GM12878 (cell line): ENCODE results near the gene RHOC.

Source experiments
- CREM ChIP-seq: IDR thresholded peaks from 2 replicates; pipeline ENCODE4 v1.6.1; 2014; ENCODE audit warnings: antibody characterized with exemption, low read depth
- NFYB ChIP-seq: IDR thresholded peaks from 2 replicates; pipeline ENCODE4 v1.6.1; 2011; ENCODE audit warnings: low read depth, mild to moderate bottlenecking, low read length, improper control_type of control experiment, moderate library complexity; ENCODE audit not compliant: insufficient read depth
- STAT1 ChIP-seq: fragments of 450-650 bp; conservative IDR thresholded peaks from 2 replicates; pipeline ENCODE4 v1.6.1; 2014; ENCODE audit warnings: antibody characterized with exemption, mild to moderate bottlenecking
- TF ChIP-seq, protein P1 (sequence below), 3 experiments: IDR thresholded peaks in 2 of 3; conservative IDR thresholded peaks in 1 of 3; 2 replicates each; pipeline ENCODE4 v1.5.1; 2011; ENCODE audit warnings: low read depth in 3 of 3, low read length in 3 of 3, mild to moderate bottlenecking in 3 of 3, control low read depth in 2 of 3, moderate library complexity in 2 of 3, inconsistent platforms in 1 of 3, mixed read lengths in 1 of 3; ENCODE audit not compliant: control insufficient read depth in 2 of 3, insufficient read depth in 1 of 3; ENCODE audit errors: extremely low read depth in 1 of 3

GRCh38 chr1:112723511-112723839, 16.5 kb upstream of the RHOC start:
- TF ChIP-seq, protein P1, sequence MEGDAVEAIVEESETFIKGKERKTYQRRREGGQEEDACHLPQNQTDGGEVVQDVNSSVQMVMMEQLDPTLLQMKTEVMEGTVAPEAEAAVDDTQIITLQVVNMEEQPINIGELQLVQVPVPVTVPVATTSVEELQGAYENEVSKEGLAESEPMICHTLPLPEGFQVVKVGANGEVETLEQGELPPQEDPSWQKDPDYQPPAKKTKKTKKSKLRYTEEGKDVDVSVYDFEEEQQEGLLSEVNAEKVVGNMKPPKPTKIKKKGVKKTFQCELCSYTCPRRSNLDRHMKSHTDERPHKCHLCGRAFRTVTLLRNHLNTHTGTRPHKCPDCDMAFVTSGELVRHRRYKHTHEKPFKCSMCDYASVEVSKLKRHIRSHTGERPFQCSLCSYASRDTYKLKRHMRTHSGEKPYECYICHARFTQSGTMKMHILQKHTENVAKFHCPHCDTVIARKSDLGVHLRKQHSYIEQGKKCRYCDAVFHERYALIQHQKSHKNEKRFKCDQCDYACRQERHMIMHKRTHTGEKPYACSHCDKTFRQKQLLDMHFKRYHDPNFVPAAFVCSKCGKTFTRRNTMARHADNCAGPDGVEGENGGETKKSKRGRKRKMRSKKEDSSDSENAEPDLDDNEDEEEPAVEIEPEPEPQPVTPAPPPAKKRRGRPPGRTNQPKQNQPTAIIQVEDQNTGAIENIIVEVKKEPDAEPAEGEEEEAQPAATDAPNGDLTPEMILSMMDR (IDR thresholded peaks at IDR 0.05 in 2 of 3, conservative IDR thresholded peaks at IDR 0.05 in 1 of 3; ENCODE audit: control insufficient read depth in 2 of 3, extremely low read depth in 1 of 3, insufficient read depth in 1 of 3, low read depth in 3 of 3, low read length in 3 of 3), result no peak
- TF ChIP-seq STAT1 (no peak), CREM (no peak), NFYB (no peak)
